GM21447 (cell line): ENCODE results near the gene JPT2.

ENCODE experiments used
- ATAC-seq: cut with Tn5 transposase; IDR thresholded peaks from one replicate; pipeline ENCODE4 v1.9.1; 2021; ENCODE audit not compliant: unreplicated experiment

The JPT2 gene

DNA sequence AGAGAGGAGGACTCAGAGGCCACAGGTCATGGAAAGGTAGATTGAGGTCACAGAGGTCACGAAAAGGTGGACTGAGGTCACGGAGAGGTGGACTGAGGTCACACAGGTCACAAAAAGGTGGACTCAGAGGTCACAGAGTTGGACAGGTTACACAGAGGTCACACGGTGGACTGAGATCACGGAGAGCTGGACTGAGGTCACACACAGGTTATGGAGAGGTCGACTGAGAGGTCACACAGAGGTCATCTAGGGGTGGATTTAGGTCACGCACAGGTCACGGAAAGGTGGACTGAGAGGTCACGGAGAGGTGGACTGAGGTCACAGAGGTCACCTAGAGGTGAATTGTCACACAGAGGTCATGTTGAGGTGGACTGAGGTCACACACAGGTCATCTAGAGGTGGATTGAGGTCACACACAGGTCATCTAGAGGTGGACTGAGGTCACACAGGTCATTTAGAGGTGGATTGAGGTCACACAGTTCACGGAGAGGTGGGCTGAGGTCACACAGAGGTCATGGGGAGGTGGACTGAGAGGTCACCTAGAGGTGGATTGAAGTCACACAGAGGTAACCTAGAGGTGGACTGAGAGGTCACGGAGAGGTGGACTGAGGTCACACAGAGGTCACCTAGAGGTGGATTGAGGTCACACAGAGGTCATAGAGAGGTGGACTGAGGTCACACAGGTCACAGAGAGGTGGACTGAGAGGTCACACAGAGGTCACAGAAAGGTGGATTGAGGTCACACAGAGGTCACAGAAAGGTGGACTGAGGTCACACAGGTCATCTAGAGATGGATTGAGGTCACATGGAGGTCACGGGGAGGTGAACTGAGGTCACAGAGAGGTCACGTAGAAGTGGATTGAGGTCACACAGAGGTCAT, 26.7 kb upstream of the JPT2 start:
- no peak for ATAC-seq

DNA sequence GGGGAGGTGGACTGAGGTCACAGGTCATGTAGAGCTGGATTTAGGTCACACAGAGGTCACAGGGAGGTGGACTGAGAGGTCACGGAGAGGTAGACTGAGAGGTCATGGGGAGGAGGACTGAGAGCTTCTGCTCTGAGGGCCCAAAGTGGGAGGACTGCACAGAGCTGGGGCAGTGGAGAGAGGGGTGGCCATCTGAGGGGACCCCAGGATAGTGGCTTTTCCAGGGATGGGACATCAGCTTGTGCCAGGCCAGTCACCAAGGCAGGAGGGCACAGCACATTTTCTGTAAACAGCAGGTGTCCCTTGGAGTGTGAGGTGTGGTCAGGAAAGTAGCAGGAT, 26.1 kb upstream of the JPT2 start:
- ATAC-seq: no peak

DNA sequence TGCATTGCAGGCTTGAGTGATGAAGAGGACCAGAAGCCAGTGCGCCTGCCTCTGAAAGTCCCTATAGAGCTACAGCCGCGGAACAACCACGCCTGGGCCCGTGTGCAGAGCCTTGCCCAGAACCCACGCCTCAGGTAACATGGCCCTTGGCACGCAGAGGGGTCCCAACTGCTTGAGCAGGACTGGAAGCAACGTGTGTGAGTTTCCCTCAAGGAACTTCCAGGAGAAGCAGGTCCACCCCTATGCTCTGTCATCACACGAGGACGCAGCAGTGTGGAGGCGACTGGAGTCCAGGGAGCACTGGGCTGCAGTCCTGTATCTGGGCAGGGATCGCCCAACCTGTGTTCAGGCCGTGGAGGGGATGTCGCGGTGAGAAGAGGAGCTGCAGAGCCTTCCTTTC, 25.1 kb upstream of the JPT2 start:
- ATAC-seq: no peak

DNA sequence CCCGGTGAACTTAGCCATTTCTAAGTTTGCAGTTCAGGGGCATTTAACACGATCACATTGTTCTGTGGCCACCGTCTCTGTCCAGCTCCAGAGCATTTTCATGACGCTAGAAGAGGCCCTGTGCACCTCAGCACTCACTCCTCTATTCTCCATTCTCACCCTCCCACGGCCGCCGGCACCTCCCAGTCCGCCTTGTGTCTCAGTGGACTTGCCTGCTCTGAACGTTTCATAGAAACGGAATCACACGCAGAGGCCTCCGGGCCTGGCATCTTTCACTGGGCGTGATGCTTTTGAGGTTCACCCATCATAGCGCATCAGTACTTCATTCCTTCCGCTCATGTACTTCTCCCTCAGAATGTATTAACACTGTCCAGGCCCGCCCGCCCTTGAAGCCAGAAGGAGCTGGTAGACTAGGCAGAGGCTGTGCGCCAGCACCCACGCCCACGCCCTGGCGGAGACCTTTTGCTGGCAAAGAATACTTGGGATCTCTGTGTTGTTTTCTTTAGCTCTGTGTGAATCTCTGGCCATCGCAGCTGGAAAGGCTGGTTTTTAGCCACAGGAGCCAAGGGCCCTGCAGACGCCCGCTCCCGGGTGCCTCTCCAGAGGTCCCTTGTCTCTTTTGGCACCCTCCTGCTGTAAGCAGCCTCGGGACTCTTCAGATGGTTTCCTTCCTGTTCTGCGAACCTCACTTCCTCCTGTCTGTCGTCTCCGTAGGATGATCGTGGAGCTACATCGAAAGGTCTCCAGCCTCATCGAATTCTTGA, 23.4 kb upstream of the JPT2 start:
- no peak for ATAC-seq

DNA sequence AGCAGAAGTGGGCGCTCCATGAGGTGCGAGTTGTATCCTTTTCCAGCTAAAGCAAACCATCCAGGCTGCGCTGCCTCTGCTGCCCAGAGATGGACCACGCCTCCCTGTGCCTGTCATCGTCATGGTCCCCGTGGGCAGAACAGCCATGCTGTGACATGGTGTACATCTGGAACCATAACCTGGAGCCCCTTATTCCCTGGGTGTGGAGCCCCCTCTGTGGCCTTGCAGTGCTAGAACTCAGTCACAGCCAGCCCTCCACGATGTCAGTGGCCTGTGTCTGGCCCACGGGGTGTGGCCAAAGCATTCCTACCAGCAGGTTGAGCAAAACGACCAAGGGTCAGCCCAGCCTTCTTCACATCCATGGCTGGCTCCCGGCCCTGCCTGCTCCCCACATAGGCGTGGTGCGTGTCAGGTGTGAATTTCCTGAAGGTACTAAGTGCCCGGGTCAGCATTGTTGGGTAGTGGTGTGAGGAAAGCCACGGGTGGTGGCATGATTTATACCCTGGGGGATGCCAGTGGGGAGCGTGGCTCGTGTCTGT, 22.7 kb upstream of the JPT2 start:
- ATAC-seq: no peak

DNA sequence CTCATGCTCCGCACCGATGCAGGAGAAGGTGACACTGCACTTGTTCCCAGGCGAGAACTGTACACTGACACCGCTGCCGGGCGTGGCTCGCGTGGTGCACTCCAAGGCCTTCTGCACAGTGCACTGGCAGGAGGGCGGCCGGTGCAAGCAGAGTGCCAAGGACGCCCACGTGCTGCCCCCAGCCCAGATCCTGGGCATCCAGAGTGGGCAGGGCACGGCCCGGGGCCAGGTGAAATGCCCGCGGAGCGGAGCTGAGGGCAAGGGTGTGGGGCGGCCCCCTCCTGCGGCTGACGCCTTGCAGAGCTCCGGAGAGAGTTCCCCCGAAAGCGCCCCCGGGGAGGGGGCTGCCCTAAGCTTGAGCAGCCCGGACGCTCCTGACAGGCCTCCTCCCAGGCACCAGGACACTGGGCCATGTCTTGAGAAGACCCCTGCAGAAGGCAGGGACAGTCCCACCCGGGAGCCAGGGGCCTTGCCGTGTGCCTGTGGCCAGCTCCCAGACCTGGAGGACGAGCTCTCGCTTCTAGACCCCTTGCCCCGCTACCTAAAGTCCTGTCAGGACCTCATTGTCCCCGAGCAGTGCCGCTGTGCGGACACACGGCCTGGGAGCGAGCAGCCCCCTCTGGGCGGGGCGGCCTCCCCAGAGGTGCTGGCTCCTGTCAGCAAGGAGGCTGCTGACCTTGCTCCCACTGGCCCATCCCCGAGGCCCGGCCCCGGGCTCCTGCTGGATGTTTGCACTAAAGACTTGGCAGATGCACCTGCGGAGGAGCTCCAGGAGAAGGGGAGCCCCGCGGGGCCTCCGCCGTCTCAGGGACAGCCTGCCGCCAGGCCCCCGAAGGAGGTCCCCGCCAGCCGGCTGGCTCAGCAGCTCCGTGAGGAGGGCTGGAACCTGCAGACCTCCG, 21.9 kb upstream of the JPT2 start:
- ATAC-seq: no peak

DNA sequence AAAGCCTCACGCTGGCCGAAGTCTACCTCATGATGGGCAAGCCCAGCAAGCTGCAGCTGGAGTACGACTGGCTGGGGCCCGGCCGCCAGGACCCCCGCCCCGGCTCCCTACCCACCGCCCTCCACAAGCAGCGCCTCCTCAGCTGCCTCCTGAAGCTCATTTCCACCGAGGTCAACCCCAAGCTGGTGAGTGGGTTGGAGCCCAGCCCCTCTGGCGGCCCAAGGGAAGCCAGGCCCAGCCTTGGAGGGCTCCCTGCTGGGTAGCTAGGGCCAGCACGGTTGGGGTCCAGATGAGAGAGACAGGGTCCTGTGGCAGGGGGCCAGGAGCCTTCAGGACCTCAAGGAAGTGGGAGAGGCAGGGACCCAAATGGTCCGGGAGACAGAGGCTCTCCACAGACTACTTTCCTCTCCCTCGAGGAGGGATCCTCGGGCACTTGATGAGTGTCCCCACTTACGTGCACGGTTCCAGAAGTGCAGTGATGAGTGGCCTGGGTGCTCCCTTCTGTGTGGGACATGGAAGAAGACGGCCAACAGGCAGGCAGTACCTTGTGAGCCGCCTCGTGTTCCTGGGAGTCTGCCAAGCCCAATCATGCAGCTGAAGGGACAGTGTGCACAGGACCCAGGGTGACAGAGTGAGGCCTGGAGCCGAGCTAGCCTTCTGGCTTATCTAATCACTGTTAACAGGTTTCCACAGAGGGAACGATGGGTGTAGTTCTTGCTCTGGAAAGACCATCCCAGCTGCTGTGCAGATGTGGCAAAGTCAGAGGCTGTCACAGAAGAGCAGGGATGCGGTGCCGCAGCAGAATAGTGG, 21.1 kb upstream of the JPT2 start:
- ATAC-seq: no peak

DNA sequence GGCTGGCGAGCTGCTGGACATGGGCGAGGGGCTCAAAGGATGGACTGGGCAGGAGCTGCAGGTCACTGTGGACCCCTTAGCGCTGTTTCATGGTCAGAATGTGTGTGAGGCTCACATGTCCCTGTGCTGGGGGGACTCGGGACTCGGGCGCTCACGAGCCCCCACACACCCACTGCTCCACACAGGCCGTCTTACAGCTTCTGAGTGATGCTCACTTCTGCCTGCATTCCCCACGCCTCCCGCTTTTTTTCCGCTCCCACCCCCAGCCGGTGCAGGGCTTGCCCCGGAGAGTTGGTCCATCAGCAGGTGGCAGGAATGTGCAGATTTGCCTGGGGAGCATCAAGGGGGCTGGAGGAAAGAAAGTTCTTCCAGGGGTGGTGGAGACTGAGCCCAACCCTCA, 20.2 kb upstream of the JPT2 start:
- no peak for ATAC-seq

DNA sequence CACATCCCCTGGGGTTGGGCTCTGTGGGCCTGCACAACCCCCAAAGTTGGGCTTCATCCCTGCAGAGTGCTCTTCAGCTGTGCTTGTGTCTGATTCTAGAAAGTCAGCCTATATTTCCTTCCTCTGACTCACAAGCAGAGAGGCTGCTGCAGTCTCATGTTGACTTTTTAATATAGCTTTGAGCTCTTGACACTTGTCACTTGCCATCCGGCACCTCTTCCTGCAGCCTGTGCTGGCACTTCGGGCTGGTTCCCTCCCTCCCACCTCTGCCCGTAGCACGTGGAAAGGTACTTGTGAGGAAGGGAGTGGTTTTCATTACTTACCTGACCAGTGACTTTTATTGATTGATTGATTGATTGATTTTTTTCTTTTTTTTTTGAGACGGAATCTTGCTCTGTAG, 19.0 kb upstream of the JPT2 start:
- no peak for ATAC-seq

DNA sequence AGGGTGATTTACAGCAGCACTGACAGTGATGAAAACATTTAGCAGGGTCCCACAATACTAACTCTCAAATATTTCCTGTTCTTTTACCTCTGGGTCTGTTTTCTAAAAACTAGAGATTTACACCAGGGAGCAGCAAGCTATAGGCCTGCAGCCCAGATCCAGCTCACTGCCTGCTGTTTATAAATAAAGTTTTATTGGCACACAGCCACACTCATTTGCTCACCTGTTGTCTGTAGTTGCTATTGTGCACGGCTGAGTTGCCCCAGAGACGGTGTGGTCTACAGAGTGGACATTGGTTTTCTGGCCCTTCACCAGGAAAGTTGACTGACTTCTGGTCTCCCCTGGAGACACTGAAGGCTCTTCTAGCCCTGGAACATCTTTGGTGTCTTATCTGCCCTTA, 16.3 kb upstream of the JPT2 start:
- ATAC-seq: no peak

DNA sequence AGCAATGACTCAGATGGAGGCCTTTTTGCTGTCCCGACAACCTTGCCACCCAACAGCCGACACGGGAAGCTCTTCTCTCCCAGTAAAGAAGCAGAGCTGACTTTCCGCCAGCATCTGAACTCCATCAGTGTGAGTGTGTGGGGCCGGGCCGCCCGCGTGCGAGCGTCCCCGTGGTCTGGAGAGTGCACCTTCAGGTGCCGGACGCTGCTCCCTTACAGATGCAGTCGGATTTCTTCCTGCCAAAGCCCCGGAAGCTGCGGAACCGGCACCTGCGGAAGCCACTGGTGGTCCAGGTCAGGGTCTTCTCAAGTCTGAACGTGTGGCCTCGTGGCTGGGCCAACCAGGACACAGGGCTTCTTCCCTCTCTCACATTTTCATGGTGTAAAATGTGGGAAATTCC, 15.5 kb upstream of the JPT2 start:
- no peak for ATAC-seq

DNA sequence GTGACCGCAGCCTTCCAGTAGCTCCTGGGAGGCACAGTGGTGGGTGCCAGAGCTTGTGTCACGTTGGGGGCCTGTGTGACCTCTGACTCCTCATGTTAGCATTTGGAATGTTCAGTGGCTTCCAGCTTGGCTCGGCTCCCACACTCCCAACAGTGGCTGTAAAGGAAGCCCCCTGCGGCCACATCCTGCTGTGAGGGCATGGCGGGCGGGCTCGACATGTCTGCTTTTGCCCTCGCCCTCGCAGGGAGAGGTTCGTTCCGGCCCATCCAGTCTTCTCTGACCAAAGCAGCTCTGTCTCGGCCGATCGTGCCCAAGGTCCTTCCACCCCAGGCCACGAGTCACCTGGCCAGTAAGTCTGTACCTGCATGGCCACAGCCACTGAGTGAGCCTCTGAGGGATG, 12.2 kb upstream of the JPT2 start:
- ATAC-seq: no peak

DNA sequence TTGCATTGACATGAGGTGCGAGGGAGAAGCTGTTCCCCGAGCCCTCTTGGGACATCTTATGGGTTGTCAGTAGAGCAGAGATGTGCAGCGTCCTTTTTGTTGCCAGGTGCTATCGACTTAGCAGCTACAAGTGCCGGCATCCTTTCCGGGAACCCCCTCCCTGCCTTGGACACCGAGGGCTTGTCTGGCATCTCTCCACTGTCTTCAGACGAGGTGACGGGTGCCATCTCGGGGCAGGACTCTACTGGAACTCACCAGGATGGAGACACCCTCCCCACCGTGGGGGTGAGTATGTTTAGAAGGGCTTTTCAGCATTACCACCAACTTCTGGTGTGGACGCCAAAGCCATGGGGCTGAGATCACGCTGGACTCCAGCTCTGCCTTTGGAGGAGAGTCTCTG, 11.8 kb upstream of the JPT2 start:
- no peak for ATAC-seq

DNA sequence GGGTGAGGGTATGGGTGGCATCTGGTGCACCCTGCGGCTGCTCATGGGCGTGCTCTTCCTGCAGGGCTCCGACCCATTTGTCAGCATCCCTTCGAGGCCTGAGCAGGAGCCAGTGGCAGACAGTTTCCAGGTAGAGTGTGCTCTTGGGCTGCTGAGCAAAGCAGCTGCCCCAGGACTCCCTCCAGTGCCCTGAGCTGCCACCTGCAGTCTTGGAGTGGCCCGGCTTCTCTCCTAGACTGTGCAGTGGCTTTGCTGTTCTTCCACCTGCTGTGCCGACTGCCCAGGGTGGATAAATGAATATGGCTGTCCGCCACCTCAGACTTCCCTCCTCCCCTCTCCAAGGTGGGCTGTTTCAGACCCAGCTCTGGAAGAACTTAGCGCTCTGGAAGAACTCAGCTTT, 10.8 kb upstream of the JPT2 start:
- no peak for ATAC-seq

DNA sequence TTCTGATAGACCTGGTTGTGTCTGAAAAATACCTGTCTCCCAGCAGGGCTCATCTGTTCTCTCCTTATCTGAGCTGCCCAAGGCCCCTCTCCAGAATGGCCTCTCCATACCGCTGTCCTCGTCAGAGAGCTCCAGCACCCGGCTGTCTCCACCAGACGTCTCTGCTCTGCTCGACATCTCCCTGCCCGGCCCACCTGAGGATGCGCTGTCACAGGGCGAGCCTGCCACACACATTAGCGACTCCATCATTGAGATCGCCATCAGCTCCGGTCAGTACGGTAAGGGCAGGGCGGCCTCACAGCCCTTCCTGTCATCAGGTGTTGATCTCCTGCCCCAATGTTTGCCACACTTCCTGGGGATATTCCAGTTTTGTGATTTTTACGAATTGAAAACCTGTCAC, 10.2 kb upstream of the JPT2 start:
- no peak for ATAC-seq

DNA sequence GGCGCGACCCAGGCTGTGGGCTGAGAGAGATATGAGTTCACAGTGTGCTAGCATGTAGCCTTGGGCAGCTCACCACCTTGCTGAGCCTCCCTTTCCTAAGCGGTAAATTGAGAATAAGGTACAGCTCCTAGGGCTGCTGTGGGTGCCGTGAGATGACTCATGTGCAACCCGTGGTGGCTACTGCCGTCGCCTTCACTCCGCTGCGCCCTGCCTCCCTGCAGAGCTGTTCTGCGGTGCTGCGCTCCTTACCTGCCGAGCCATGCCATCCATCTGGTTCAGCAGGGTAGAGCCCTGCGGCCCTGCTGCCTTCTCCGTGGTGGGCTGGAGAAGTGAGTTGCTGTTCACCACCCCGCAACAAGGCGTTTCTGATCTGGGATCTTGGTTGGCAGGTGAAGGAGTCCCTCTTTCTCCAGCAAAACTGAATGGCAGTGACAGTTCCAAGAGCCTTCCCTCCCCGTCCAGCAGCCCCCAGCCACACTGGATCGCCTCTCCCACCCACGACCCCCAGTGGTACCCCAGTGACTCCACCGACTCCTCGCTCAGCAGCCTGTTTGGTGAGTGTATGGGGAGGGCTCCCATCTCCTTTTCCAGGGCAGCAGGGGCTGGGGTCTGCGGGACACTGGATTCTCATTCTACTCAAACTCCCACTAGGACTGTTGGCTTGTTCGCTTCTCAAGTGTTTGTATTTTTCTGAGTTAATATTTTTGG, 9.3 kb upstream of the JPT2 start:
- ATAC-seq: no peak

DNA sequence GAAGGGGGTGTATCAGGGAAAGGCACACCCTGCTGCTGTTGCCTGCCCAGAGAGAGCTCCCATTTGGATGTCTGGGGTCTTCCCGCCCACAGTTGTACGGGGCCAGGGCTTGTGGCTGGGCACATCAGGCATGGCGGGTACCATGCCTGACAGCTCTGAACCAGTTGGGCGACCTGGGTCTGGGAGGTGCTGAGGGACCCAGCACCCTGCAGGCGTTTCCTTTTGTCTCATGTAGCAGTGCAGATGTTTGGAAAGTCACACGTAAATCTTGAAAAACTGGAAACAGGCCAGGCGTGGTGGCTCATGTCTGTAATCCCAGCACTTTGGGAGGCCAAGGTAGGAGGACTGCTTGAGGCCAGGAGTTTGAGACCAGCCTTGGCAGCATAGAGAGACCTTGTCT, 8.4 kb upstream of the JPT2 start:
- no peak for ATAC-seq

DNA sequence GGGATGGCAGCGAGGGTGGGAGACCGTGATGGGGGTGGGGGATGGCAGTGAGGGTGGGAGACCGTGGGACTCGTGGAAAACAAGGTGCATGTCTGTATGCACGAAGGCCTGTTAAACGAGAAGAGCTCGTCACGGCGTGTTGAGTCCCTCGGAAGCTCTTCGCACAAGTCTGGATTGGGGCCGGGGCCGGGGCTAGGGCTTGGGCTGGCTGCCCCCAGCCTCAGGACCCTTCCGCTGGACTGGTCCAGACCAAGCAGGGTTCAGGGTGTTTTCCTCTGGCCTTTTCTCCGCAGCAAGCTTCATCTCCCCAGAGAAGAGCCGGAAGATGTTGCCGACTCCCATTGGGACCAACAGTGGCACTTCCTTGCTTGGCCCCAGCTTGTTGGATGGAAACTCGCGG, 7.7 kb upstream of the JPT2 start:
- ATAC-seq: no peak

DNA sequence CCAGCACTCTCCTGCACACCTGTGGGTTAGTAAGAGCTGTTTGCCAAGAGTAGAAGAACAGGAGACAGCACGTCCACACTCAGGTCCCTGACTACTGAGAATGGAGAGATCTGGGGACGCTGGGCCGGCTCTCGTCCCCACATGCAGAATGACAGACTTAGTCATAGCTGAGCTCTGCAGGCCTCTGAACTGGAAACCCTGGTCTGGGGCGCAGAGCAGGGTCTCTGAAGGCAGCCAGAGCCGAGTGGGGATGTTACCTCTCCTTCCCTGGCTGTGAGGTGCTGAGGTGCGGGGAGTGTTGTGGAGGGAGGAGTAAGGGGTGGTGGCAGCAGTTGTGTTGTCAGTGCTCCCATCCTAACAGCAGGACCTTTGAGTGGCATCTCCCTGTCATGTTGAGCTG, 7.2 kb upstream of the JPT2 start:
- no peak for ATAC-seq
